GM23338 (cell line): ENCODE measurements around the gene HSPB2. TPM values are rescaled to one million over a fixed set of nuclear protein-coding genes. Genes with fewer than 3 reads are reported as not detected.

Source experiments
- ATAC-seq: fragments of 200-7000 bp; cut with Tn5 transposase; 3 replicates; pipeline ENCODE4 v1.9.1; 2020
- DNase-seq: peaks from one replicate; pipeline ENCODE4 v3.0.0-alpha.2; 2015; ENCODE audit warnings: low spot score
- H2AFZ ChIP-seq: fragments of 200-600 bp; sonication (generic); 2 replicates; pipeline ENCODE4 v1.8.0; 2016; ENCODE audit warnings: antibody characterized with exemption, mild to moderate bottlenecking, moderate library complexity
- H3F3A ChIP-seq: fragments of 200-600 bp; sonication (generic); replicated peaks from 2 replicates; pipeline ENCODE4 v1.8.0; 2017; ENCODE audit warnings: antibody characterized with exemption, mixed run types, low read depth
- H3K27ac ChIP-seq: fragments of 200-600 bp; sonication (generic); 2 replicates; pipeline ENCODE4 v1.6.1; 2016; ENCODE audit warnings: low read depth
- H3K27me3 ChIP-seq: fragments of 200-600 bp; sonication (generic); 2 replicates; pipeline ENCODE4 v1.8.0; 2016; ENCODE audit warnings: mild to moderate bottlenecking, mixed run types, moderate library complexity; ENCODE audit not compliant: insufficient read depth
- H3K36me3 ChIP-seq: fragments of 200-600 bp; sonication (generic); 2 replicates; pipeline ENCODE4 v1.8.0; 2016; ENCODE audit warnings: mild to moderate bottlenecking; ENCODE audit not compliant: insufficient read depth
- H3K4me1 ChIP-seq: fragments of 200-600 bp; sonication (generic); 2 replicates; pipeline ENCODE4 v1.8.0; 2016; ENCODE audit warnings: mild to moderate bottlenecking, moderate library complexity; ENCODE audit not compliant: insufficient read depth
- H3K4me2 ChIP-seq: fragments of 200-600 bp; sonication (generic); 2 replicates; pipeline ENCODE4 v1.7.1; 2017; ENCODE audit warnings: mixed run types
- H3K4me3 ChIP-seq: fragments of 200-600 bp; sonication (generic); 2 replicates; pipeline ENCODE4 v1.6.1; 2016; ENCODE audit warnings: mixed run types
- H3K79me2 ChIP-seq: fragments of 200-600 bp; sonication (generic); replicated peaks from 2 replicates; pipeline ENCODE4 v1.8.0; 2017; ENCODE audit warnings: mild to moderate bottlenecking; ENCODE audit not compliant: insufficient read depth
- H3K9me2 ChIP-seq: fragments of 200-600 bp; sonication (generic); 2 replicates; pipeline ENCODE4 v1.8.0; 2017; ENCODE audit not compliant: insufficient read depth
- H4K20me1 ChIP-seq: fragments of 200-600 bp; sonication (generic); replicated peaks from 2 replicates; pipeline ENCODE4 v1.8.0; 2017; ENCODE audit warnings: mild to moderate bottlenecking; ENCODE audit not compliant: insufficient read depth
- H3K27ac Mint-ChIP-seq: 2 replicates; pipeline ENCODE4 v1.8.0; 2020; ENCODE audit warnings: inconsistent platforms, mild to moderate bottlenecking, moderate library complexity, mixed read lengths
- H3K27me3 Mint-ChIP-seq: 3 replicates; pipeline ENCODE4 v1.8.0; 2022; ENCODE audit warnings: low read depth, mild to moderate bottlenecking, moderate library complexity, mixed read lengths, inconsistent platforms; ENCODE audit not compliant: insufficient read depth, poor library complexity
- H3K36me3 Mint-ChIP-seq: 3 replicates; pipeline ENCODE4 v1.8.0; 2021; ENCODE audit warnings: low read depth, mild to moderate bottlenecking, inconsistent platforms, moderate library complexity, mixed read lengths
- H3K4me1 Mint-ChIP-seq: 3 replicates; pipeline ENCODE4 v1.8.0; 2020; ENCODE audit warnings: mild to moderate bottlenecking, inconsistent platforms, mixed read lengths
- H3K4me3 Mint-ChIP-seq: 3 replicates; pipeline ENCODE4 v1.8.0; 2021; ENCODE audit warnings: moderate library complexity, mild to moderate bottlenecking, inconsistent platforms, mixed read lengths
- H3K9me3 Mint-ChIP-seq: 3 replicates; pipeline ENCODE4 v1.8.0; 2020; ENCODE audit warnings: moderate library complexity, mild to moderate bottlenecking, inconsistent platforms, mixed read lengths
- CREB1 ChIP-seq: fragments of 250-450 bp; sonication (Bioruptor Pico); IDR thresholded peaks from 2 replicates; pipeline ENCODE4 v1.5.0; 2020; ENCODE audit warnings: low read depth, mild to moderate bottlenecking, moderate library complexity
- EZH2phosphoT487 ChIP-seq: fragments of 200-600 bp; sonication (generic); IDR thresholded peaks from one replicate; pipeline ENCODE4 v1.8.1; 2018; ENCODE audit warnings: antibody characterized with exemption; ENCODE audit not compliant: unreplicated experiment
- JUNB ChIP-seq: IDR thresholded peaks from one replicate; pipeline ENCODE4 v1.6.1; 2016; ENCODE audit warnings: antibody characterized with exemption; ENCODE audit not compliant: unreplicated experiment
- NANOG ChIP-seq: IDR thresholded peaks from 2 replicates; pipeline ENCODE4 v1.6.1; 2016; ENCODE audit warnings: antibody characterized with exemption, borderline replicate concordance
- POLR2AphosphoS5 ChIP-seq: IDR thresholded peaks from 2 replicates; pipeline ENCODE4 v1.6.1; 2016; ENCODE audit warnings: antibody characterized with exemption, low read depth
- REST ChIP-seq: IDR thresholded peaks from one replicate; pipeline ENCODE4 v1.6.1; 2018; ENCODE audit warnings: antibody characterized with exemption; ENCODE audit not compliant: unreplicated experiment
- ZNF114 ChIP-seq: fragments of 250-450 bp; sonication (Bioruptor Pico); IDR thresholded peaks from 2 replicates; pipeline ENCODE4 v1.5.0; 2020; ENCODE audit warnings: mild to moderate bottlenecking, moderate library complexity
- ZNF331 ChIP-seq: fragments of 250-450 bp; sonication (Bioruptor Pico); IDR thresholded peaks from 2 replicates; pipeline ENCODE4 v1.5.0; 2020; ENCODE audit warnings: low read depth, mild to moderate bottlenecking, moderate library complexity
- ZNF462 ChIP-seq: fragments of 250-450 bp; sonication (Bioruptor Pico); IDR thresholded peaks from 2 replicates; pipeline ENCODE4 v1.5.0; 2020; ENCODE audit warnings: mild to moderate bottlenecking, moderate library complexity
- polyA plus RNA-seq: library from polyadenylated mRNA; unstranded; fragments of >200 nt; fragmentation: Nextera tagmentation; extraction: Ambion mirVana; gene quantifications from 2 replicates; pipeline ENCODE4 v1.2.1, GENCODE V29; 2016
- total RNA-seq: library from RNA; depleted of rRNA; stranded (reverse); fragments of >200 nt; shearing (Covaris generic); gene quantifications from 2 replicates; pipeline ENCODE4 v1.2.3, GENCODE V29; 2014

The HSPB2 gene
- total and polyA plus RNA-seq, 2 experiments from 2014 or later: 1.0 to 2.6 TPM

GRCh38 chr11:111941963-111942362, 29.4 kb downstream of the HSPB2 start (continued):
- TF ChIP-seq ZNF462 (CRISPR knock-in tag): no peak
- no peak for TF ChIP-seq NANOG

GRCh38 chr11:111942829-111943228, 30.3 kb downstream of the HSPB2 start:
- H3K36me3 Mint-ChIP-seq: no peaks in the 10 kb centered on the region; the same call in 1 of the 3 replicates
- H3K36me3 ChIP-seq: no peaks in the 10 kb centered on the region
- H3K79me2 ChIP-seq: peaks cover 17% of the 10 kb centered on the region; the same call in 1 of the 2 replicates
- H3K4me1 ChIP-seq: peaks cover 17% of the 10 kb centered on the region
- no peak overlapping the region for H3K4me3 ChIP-seq
- DNase-seq: no peak
- no peak overlapping the region for H3K4me2 ChIP-seq
- H3K27me3 Mint-ChIP-seq: peaks cover 7% of the 10 kb centered on the region
- no peak for TF ChIP-seq ZNF331 (CRISPR knock-in tag)
- TF ChIP-seq EZH2phosphoT487: no peak
- no peak for TF ChIP-seq CREB1 (CRISPR knock-in tag)
- no peak for TF ChIP-seq POLR2AphosphoS5
- TF ChIP-seq ZNF114: no peak
- TF ChIP-seq JUNB: no peak
- TF ChIP-seq REST: no peak
- H3K27ac Mint-ChIP-seq: no peak overlapping the region
- ATAC-seq: no peak
- H2AFZ ChIP-seq: no peak overlapping the region
- no peaks in the 10 kb centered on the region for H3K27me3 ChIP-seq
- H3K4me3 Mint-ChIP-seq: no peak overlapping the region
- no peaks in the 10 kb centered on the region for H3K9me2 ChIP-seq
- H4K20me1 ChIP-seq: no peaks in the 10 kb centered on the region; the same call in 1 of the 2 replicates
- H3K27ac ChIP-seq: no peak overlapping the region
- H3K9me3 Mint-ChIP-seq: no peaks in the 10 kb centered on the region
- H3F3A ChIP-seq: peaks cover under 1% of the 10 kb centered on the region; the same call in 1 of the 2 replicates
- H3K4me1 Mint-ChIP-seq: peaks cover 29% of the 10 kb centered on the region
